H9 (cell line): ENCODE results near the gene TSPOAP1. TPM values are rescaled to one million over a fixed set of nuclear protein-coding genes. Genes with fewer than 3 reads are reported as not detected.

Source experiments
- DNase-seq: peaks from one replicate; pipeline ENCODE4 v3.0.0-alpha.2; 2017
- H2AFZ ChIP-seq: one replicate; pipeline ENCODE4 v1.6.1; 2013; ENCODE audit warnings: mild to moderate bottlenecking, low read length, control low read depth, moderate library complexity
- H2AK5ac ChIP-seq: 2 replicates; pipeline ENCODE4 v1.6.1; 2013; ENCODE audit warnings: low read length, control low read depth, mixed read lengths; ENCODE audit not compliant: insufficient read length
- H2BK120ac ChIP-seq: one replicate; pipeline ENCODE4 v1.6.1; 2013; ENCODE audit warnings: low read depth, mild to moderate bottlenecking, low read length, control low read depth, inconsistent platforms; ENCODE audit not compliant: poor library complexity, severe bottlenecking
- H2BK12ac ChIP-seq: 2 replicates; pipeline ENCODE4 v1.6.1; 2013; ENCODE audit warnings: low read length, control low read depth, mixed read lengths, low read depth; ENCODE audit not compliant: insufficient read length
- H2BK15ac ChIP-seq: 2 replicates; pipeline ENCODE4 v1.6.1; 2013; ENCODE audit warnings: low read depth, low read length, control low read depth
- H2BK20ac ChIP-seq: one replicate; pipeline ENCODE4 v1.6.1; 2013; ENCODE audit warnings: low read depth, mild to moderate bottlenecking, low read length, control low read depth, inconsistent platforms; ENCODE audit not compliant: poor library complexity, severe bottlenecking
- H2BK5ac ChIP-seq: 2 replicates; pipeline ENCODE4 v1.6.1; 2013; ENCODE audit warnings: low read length, control low read depth, mixed read lengths; ENCODE audit not compliant: insufficient read length
- H3K14ac ChIP-seq: 2 replicates; pipeline ENCODE4 v1.6.1; 2013; ENCODE audit warnings: low read length, control low read depth; ENCODE audit not compliant: insufficient read depth
- H3K18ac ChIP-seq: 2 replicates; pipeline ENCODE4 v1.6.1; 2013; ENCODE audit warnings: low read depth, mild to moderate bottlenecking, mixed read lengths, low read length, control low read depth; ENCODE audit not compliant: insufficient read length
- H3K23ac ChIP-seq: 2 replicates; pipeline ENCODE4 v1.6.1; 2013; ENCODE audit warnings: low read length, control low read depth, mixed read lengths, low read depth; ENCODE audit not compliant: insufficient read length
- H3K23me2 ChIP-seq: 2 replicates; pipeline ENCODE4 v1.6.1; 2013; ENCODE audit warnings: low read depth, mild to moderate bottlenecking, mixed read lengths, low read length, control low read depth; ENCODE audit not compliant: insufficient read length, poor library complexity, severe bottlenecking
- H3K27ac ChIP-seq: 2 replicates; pipeline ENCODE4 v1.5.1; 2013; ENCODE audit warnings: low read length, control low read depth, mixed read lengths, low read depth; ENCODE audit not compliant: insufficient read length
- H3K27me3 ChIP-seq: 2 replicates; pipeline ENCODE4 v1.6.1; 2013; ENCODE audit warnings: low read length, control low read depth, inconsistent platforms; ENCODE audit not compliant: insufficient read depth
- H3K4ac ChIP-seq: 2 replicates; pipeline ENCODE4 v1.6.1; 2013; ENCODE audit warnings: low read depth, mild to moderate bottlenecking, control low read depth, inconsistent platforms, low read length, moderate library complexity
- H3K4me1 ChIP-seq: 2 replicates; pipeline ENCODE4 v1.6.1; 2013; ENCODE audit warnings: low read length, control low read depth, inconsistent platforms; ENCODE audit not compliant: insufficient read depth
- H3K4me2 ChIP-seq: 2 replicates; pipeline ENCODE4 v1.6.1; 2013; ENCODE audit warnings: low read length, control low read depth, mixed read lengths; ENCODE audit not compliant: insufficient read length, insufficient read depth
- H3K56ac ChIP-seq: 2 replicates; pipeline ENCODE4 v1.6.1; 2013; ENCODE audit warnings: low read depth, mild to moderate bottlenecking, mixed read lengths, low read length, control low read depth; ENCODE audit not compliant: insufficient read length
- H3K79me1 ChIP-seq: 2 replicates; pipeline ENCODE4 v1.6.1; 2013; ENCODE audit warnings: low read depth, mild to moderate bottlenecking, moderate library complexity, low read length, control low read depth, inconsistent platforms; ENCODE audit not compliant: insufficient read depth, poor library complexity, severe bottlenecking
- H3K79me2 ChIP-seq: 2 replicates; pipeline ENCODE4 v1.6.1; 2013; ENCODE audit warnings: low read length, control low read depth, inconsistent platforms; ENCODE audit not compliant: insufficient read depth
- H3K9ac ChIP-seq: 2 replicates; pipeline ENCODE4 v1.6.1; 2013; ENCODE audit warnings: low read length, control low read depth, mixed read lengths; ENCODE audit not compliant: insufficient read length; ENCODE audit errors: extremely low read depth
- H3K9me3 ChIP-seq: one replicate; pipeline ENCODE4 v1.6.1; 2013; ENCODE audit warnings: low read depth, low read length, inconsistent platforms; ENCODE audit not compliant: control insufficient read depth
- H3T11ph ChIP-seq: one replicate; pipeline ENCODE4 v1.6.1; 2013; ENCODE audit warnings: mild to moderate bottlenecking, low read length, control low read depth, inconsistent platforms
- H4K20me1 ChIP-seq: one replicate; pipeline ENCODE4 v1.6.1; 2013; ENCODE audit not compliant: control insufficient read depth, insufficient read length, insufficient read depth
- H4K5ac ChIP-seq: 2 replicates; pipeline ENCODE4 v1.6.1; 2013; ENCODE audit warnings: low read depth, mild to moderate bottlenecking, mixed read lengths, low read length, control low read depth; ENCODE audit not compliant: insufficient read length
- H4K8ac ChIP-seq: replicated peaks from 2 replicates; pipeline ENCODE4 v1.6.1; 2013; ENCODE audit warnings: low read length, control low read depth, mixed read lengths, low read depth; ENCODE audit not compliant: insufficient read length
- H4K91ac ChIP-seq: 2 replicates; pipeline ENCODE4 v1.6.1; 2013; ENCODE audit warnings: low read depth, mild to moderate bottlenecking, moderate library complexity, mixed read lengths, low read length, control low read depth; ENCODE audit not compliant: insufficient read length
- H3K27ac Mint-ChIP-seq, 3 experiments: 2 replicates in 2 of 3; 3 replicates in 1 of 3; pipeline ENCODE4 v1.8.0; 2020 to 2021; ENCODE audit warnings: mixed read lengths in 3 of 3, mild to moderate bottlenecking in 1 of 3, moderate library complexity in 1 of 3
- H3K27me3 Mint-ChIP-seq: 2 replicates; pipeline ENCODE4 v1.8.0; 2021; ENCODE audit warnings: low read depth, mild to moderate bottlenecking, moderate library complexity, mixed read lengths
- H3K36me3 Mint-ChIP-seq, 3 experiments: 2 replicates in 2 of 3; 3 replicates in 1 of 3; pipeline ENCODE4 v1.8.0; 2020 to 2021; ENCODE audit warnings: low read depth in 3 of 3, mixed read lengths in 3 of 3; ENCODE audit not compliant: insufficient read depth in 1 of 3
- H3K4me1 Mint-ChIP-seq, 2 experiments: 2 replicates each; pipeline ENCODE4 v1.8.0; 2020; ENCODE audit warnings: mixed read lengths in 2 of 2
- H3K4me3 Mint-ChIP-seq, 2 experiments: 2 replicates in 1 of 2; 3 replicates in 1 of 2; pipeline ENCODE4 v1.8.0; 2020 to 2021; ENCODE audit warnings: mild to moderate bottlenecking in 2 of 2, mixed read lengths in 2 of 2, moderate library complexity in 1 of 2
- H3K9me3 Mint-ChIP-seq, 2 experiments: 2 replicates in 1 of 2; 3 replicates in 1 of 2; pipeline ENCODE4 v1.8.0; 2020; ENCODE audit warnings: mild to moderate bottlenecking in 2 of 2, mixed read lengths in 2 of 2, moderate library complexity in 1 of 2
- CTCF ChIP-seq: fragments of 200-600 bp; sonication (generic); conservative IDR thresholded peaks from 3 replicates; pipeline ENCODE4 v1.8.0; 2021; ENCODE audit warnings: antibody characterized with exemption, mild to moderate bottlenecking
- WGBS: extraction: QIAGEN DNeasy Blood & Tissue Kit; methylation state at CpG from one replicate; pipeline ENCODE4 v1.1.7; 2013; ENCODE audit warnings: missing lambda C conversion rate, low lambda C conversion rate, mixed read lengths; ENCODE audit not compliant: insufficient read length; ENCODE audit errors: extremely low coverage; 5-methylcytosine and 5-hydroxymethylcytosine counted together
- total RNA-seq: library from RNA; stranded (reverse); gene quantifications from 2 replicates; pipeline ENCODE4 v1.2.1, GENCODE V29; 2021

TSPOAP1 gene
- total RNA-seq, 1 experiment from 2014 or later = 17.3 TPM

GRCh38 chr17:58291246-58291645 is 37.3 kb downstream of the TSPOAP1 start:
- Histone ChIP-seq H3K14ac (no peak overlapping the region), H3K56ac (no peak overlapping the region), H4K91ac (no peak overlapping the region), H3K4me1 (no peaks in the 10 kb centered on the region), H3K27ac (no peak overlapping the region), H3K4ac (no peak overlapping the region), H2BK20ac (no peak overlapping the region), H2BK15ac (no peak overlapping the region), H3K9me3 (no peaks in the 10 kb centered on the region), H2BK120ac (no peak overlapping the region), H4K20me1 (no peaks in the 10 kb centered on the region), H2BK5ac (no peak overlapping the region), H3T11ph (no peak overlapping the region), H3K23me2 (no peaks in the 10 kb centered on the region), H3K9ac (no peak overlapping the region), H3K4me2 (no peak overlapping the region), H2AK5ac (no peak overlapping the region), H3K18ac (no peak overlapping the region), H4K8ac (no peak overlapping the region), H3K27me3 (no peaks in the 10 kb centered on the region), H3K79me2 (no peaks in the 10 kb centered on the region), H3K79me1 (no peaks in the 10 kb centered on the region), H2BK12ac (no peak overlapping the region), H4K5ac (no peak overlapping the region), H3K23ac (no peak overlapping the region), H2AFZ (no peak overlapping the region)
- Mint-ChIP-seq H3K27ac (no peak overlapping the region), H3K4me3 (no peak overlapping the region), H3K36me3 (no peaks in the 10 kb centered on the region), H3K4me1 (peaks cover 0 to 5% of the 10 kb centered on the region in 2 experiments; a peak in 1 of 4 replicates), H3K9me3 (no peaks in the 10 kb centered on the region), H3K27me3 (peaks cover 3% of the 10 kb centered on the region; the same call in 1 of the 2 replicates)
- WGBS = no CpG with 5 or more reads among the region's 5 CpGs
- DNase-seq = no peak
- no peak for TF ChIP-seq CTCF
